RWPE2 (cell line): ENCODE results near the gene SLC25A41.

Experiments used
- ATAC-seq: fragments of 200-7000 bp; cut with Tn5 transposase; 3 replicates; pipeline ENCODE4 v1.9.1; 2021; ENCODE audit warnings: low read depth
- DNase-seq: peaks from one replicate; pipeline ENCODE4 v3.0.0-alpha.2; 2020; ENCODE audit warnings: low spot score
- H3K27ac ChIP-seq: fragments of 450-650 bp; 2 replicates; pipeline ENCODE4 v1.5.1; 2017; ENCODE audit warnings: mild to moderate bottlenecking; ENCODE audit not compliant: poor library complexity, severe bottlenecking
- H3K27me3 ChIP-seq: fragments of 250-450 bp; sonication (Bioruptor Pico); 2 replicates; pipeline ENCODE4 v1.5.1; 2021; ENCODE audit warnings: mild to moderate bottlenecking, moderate library complexity; ENCODE audit not compliant: insufficient read depth, poor library complexity, severe bottlenecking
- H3K36me3 ChIP-seq: fragments of 250-450 bp; sonication (Bioruptor Pico); 2 replicates; pipeline ENCODE4 v1.5.1; 2020; ENCODE audit warnings: low read depth, mild to moderate bottlenecking, moderate library complexity
- H3K4me1 ChIP-seq: fragments of 250-450 bp; sonication (Bioruptor Pico); 2 replicates; pipeline ENCODE4 v1.5.1; 2021; ENCODE audit warnings: mild to moderate bottlenecking, moderate library complexity; ENCODE audit not compliant: insufficient read depth, poor library complexity, severe bottlenecking
- H3K4me3 ChIP-seq: fragments of 250-450 bp; sonication (Bioruptor Pico); 2 replicates; pipeline ENCODE4 v1.5.1; 2021; ENCODE audit warnings: mild to moderate bottlenecking, moderate library complexity; ENCODE audit not compliant: severe bottlenecking
- H3K9me3 ChIP-seq: fragments of 250-450 bp; sonication (Bioruptor Pico); 2 replicates; pipeline ENCODE4 v1.5.1; 2021; ENCODE audit warnings: mild to moderate bottlenecking, moderate library complexity; ENCODE audit not compliant: severe bottlenecking
- CTCF ChIP-seq: fragments of 450-650 bp; IDR thresholded peaks from one replicate; pipeline ENCODE4 v1.5.1; 2017; ENCODE audit warnings: mild to moderate bottlenecking, moderate library complexity; ENCODE audit not compliant: poor library complexity, severe bottlenecking

SLC25A41 gene

GRCh38 chr19:6418562-6418932 lies 15.0 kb downstream of the SLC25A41 start:
- no peak overlapping the region for H3K4me3 ChIP-seq
- ATAC-seq (no peak), DNase-seq (no peak)
- peaks cover 89% of the 10 kb centered on the region for H3K36me3 ChIP-seq
- no peak for TF ChIP-seq CTCF
- H3K4me1 ChIP-seq = no peaks in the 10 kb centered on the region
- H3K27me3 ChIP-seq = no peaks in the 10 kb centered on the region
- H3K27ac ChIP-seq = no peak overlapping the region
- no peaks in the 10 kb centered on the region for H3K9me3 ChIP-seq

- Histone ChIP-seq H3K36me3 (peaks cover 83% of the 10 kb centered on the region), H3K27me3 (no peaks in the 10 kb centered on the region), H3K9me3 (no peaks in the 10 kb centered on the region), H3K4me3 (no peak overlapping the region), H3K4me1 (no peaks in the 10 kb centered on the region), H3K27ac (no peak overlapping the region)
- DNase-seq (no peak), ATAC-seq (no peak)
- peak; percentile 21 for TF ChIP-seq CTCF
These were observed 15.6 kb downstream of the SLC25A41 start for GRCh38 chr19:6417713-6418561.

GRCh38 chr19:6416658-6417405 lies 16.7 kb downstream of the SLC25A41 start:
- Histone ChIP-seq H3K36me3 (peaks cover 72% of the 10 kb centered on the region), H3K27me3 (no peaks in the 10 kb centered on the region), H3K4me3 (no peak overlapping the region), H3K27ac (no peak overlapping the region), H3K4me1 (no peaks in the 10 kb centered on the region), H3K9me3 (no peaks in the 10 kb centered on the region)
- no peak for ATAC-seq
- no peak for DNase-seq
- TF ChIP-seq CTCF = no peak

- Histone ChIP-seq H3K27me3 (no peaks in the 10 kb centered on the region), H3K27ac (no peak overlapping the region), H3K9me3 (no peaks in the 10 kb centered on the region), H3K4me1 (no peaks in the 10 kb centered on the region), H3K36me3 (peaks cover 63% of the 10 kb centered on the region), H3K4me3 (no peak overlapping the region)
- ATAC-seq = no peak
- no peak for TF ChIP-seq CTCF
- DNase-seq = no peak
These were observed 17.9 kb downstream of the SLC25A41 start for GRCh38 chr19:6415591-6416190.
